HL-60/S4 treated with retinoic acid at 250 ng/mL for 4 days and 3 days (cell line): ENCODE results near the gene PHYHIPL.

Source experiments
- in situ Hi-C: fragments of 300-500 bp; cut with MboI; formaldehyde crosslinking; loops from 2 replicates; pipeline ENCODE4 v1.7.0; 2022; ENCODE audit warnings: low sequenced_read_pairs

The PHYHIPL gene

GRCh38 chr10:59289853-59290252, 113.4 kb downstream of the PHYHIPL start:
- in situ Hi-C loops, result no loop called here

GRCh38 chr10:59290448-59290847, 114.0 kb downstream of the PHYHIPL start:
- in situ Hi-C loops, result no loop called here
